Calu3 (cell line): ENCODE measurements around the gene VRK1. TPM values are rescaled to one million over a fixed set of nuclear protein-coding genes. Genes with fewer than 3 reads are reported as not detected.

Experiments
- BruUV-seq: library from RNA; stranded (reverse); fragments of 400-500 nt; replicated peaks from 2 replicates; lab custom pipeline; 2021; lab: Mats Ljungman, UMichigan
- CTCF ChIA-PET: fragments of 300-600 bp; sonication (Branson Sonifier 250); formaldehyde crosslinking; loops from one replicate; lab custom pipeline; 2022; ENCODE audit warnings: antibody characterized with exemption; lab: Charles Lee
- DNase-seq: peaks from one replicate; pipeline ENCODE4 v3.0.0; 2022
- H3K27ac Mint-ChIP-seq: one replicate; pipeline ENCODE4 v1.8.0; 2022; ENCODE audit warnings: mixed read lengths; ENCODE audit not compliant: unreplicated experiment
- H3K27me3 Mint-ChIP-seq: one replicate; pipeline ENCODE4 v1.8.0; 2022; ENCODE audit warnings: mixed read lengths; ENCODE audit not compliant: unreplicated experiment
- H3K36me3 Mint-ChIP-seq: one replicate; pipeline ENCODE4 v1.8.0; 2022; ENCODE audit warnings: mild to moderate bottlenecking, moderate library complexity, mixed read lengths; ENCODE audit not compliant: insufficient read depth, unreplicated experiment
- H3K4me1 Mint-ChIP-seq: one replicate; pipeline ENCODE4 v1.8.0; 2022; ENCODE audit warnings: mild to moderate bottlenecking, low read depth, mixed read lengths; ENCODE audit not compliant: unreplicated experiment
- H3K4me3 Mint-ChIP-seq: one replicate; pipeline ENCODE4 v1.8.0; 2022; ENCODE audit warnings: mild to moderate bottlenecking, low read depth, moderate library complexity, mixed read lengths; ENCODE audit not compliant: unreplicated experiment
- H3K9me3 Mint-ChIP-seq: one replicate; pipeline ENCODE4 v1.8.0; 2022; ENCODE audit warnings: low read depth, mixed read lengths; ENCODE audit not compliant: unreplicated experiment
- intact Hi-C: fragments of 100-400 bp; cut with micrococcal nuclease; formaldehyde crosslinking; loops from one replicate; pipeline ENCODE4 v1.10.0; 2022; ENCODE audit not compliant: unreplicated experiment
- total RNA-seq: library from RNA; stranded (reverse); gene quantifications from 2 replicates; pipeline ENCODE4 v1.2.3, GENCODE V29; 2022
- TF ChIP-seq, protein P1 (sequence below): fragments of 200-600 bp; IDR thresholded peaks from one replicate; pipeline ENCODE4 v1.8.0; 2022; ENCODE audit warnings: antibody characterized with exemption; ENCODE audit not compliant: unreplicated experiment

VRK1 gene
- total RNA-seq, 1 experiment from 2014 or later, result 51.3 TPM

DNA sequence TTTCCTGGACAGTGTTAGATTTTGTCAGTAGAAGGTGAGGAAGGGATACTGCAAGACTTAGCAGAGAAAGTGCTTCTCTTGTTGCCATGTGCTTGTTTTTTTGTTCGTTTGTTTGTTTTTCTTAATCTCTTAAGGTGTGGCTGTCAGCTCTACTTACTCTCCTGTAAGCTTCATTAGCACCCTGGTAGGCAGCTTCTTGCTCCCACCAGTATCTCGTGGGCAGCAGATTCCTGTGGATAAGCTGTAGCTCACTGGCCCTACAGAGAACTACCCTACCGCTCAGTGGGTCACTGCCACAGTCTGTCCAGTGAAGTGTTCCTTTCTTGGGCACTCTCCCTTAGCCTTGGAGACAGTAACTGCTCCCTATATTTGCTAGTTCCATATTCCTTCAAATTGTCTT is 30.1 kb downstream of the VRK1 start:
- Mint-ChIP-seq H3K9me3 (peaks cover 7% of the 10 kb centered on the region), H3K27me3 (no peaks in the 10 kb centered on the region), H3K27ac (no peak overlapping the region), H3K4me1 (peaks cover 13% of the 10 kb centered on the region), H3K36me3 (no peaks in the 10 kb centered on the region), H3K4me3 (no peak overlapping the region)
- intact Hi-C loops, result no loop called here
- TF ChIP-seq, protein P1, sequence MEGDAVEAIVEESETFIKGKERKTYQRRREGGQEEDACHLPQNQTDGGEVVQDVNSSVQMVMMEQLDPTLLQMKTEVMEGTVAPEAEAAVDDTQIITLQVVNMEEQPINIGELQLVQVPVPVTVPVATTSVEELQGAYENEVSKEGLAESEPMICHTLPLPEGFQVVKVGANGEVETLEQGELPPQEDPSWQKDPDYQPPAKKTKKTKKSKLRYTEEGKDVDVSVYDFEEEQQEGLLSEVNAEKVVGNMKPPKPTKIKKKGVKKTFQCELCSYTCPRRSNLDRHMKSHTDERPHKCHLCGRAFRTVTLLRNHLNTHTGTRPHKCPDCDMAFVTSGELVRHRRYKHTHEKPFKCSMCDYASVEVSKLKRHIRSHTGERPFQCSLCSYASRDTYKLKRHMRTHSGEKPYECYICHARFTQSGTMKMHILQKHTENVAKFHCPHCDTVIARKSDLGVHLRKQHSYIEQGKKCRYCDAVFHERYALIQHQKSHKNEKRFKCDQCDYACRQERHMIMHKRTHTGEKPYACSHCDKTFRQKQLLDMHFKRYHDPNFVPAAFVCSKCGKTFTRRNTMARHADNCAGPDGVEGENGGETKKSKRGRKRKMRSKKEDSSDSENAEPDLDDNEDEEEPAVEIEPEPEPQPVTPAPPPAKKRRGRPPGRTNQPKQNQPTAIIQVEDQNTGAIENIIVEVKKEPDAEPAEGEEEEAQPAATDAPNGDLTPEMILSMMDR, result no peak
- CTCF ChIA-PET, result no interaction called here
- DNase-seq, result no peak
- no TSS peak for BruUV-seq

DNA sequence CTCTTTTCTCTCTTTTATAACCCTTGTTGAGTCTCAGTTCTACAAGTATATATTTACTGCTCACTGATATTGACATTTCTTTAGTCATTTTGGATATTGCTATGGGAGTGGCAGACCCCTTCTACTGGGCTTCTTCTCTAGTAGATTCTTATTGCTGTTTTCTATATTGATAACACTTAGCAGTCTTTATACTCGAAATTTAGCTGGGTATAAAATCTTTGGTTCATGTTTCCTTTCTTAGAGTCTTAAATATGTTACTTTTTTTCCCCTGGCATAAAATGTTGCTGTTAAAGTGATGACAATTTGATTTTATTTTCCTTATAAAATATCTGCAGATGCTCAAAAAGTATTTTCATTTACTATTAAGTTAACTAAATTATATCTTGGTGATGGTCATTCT is 32.6 kb downstream of the VRK1 start:
- H3K4me3 Mint-ChIP-seq, result no peak overlapping the region
- H3K36me3 Mint-ChIP-seq, result no peaks in the 10 kb centered on the region
- peaks cover 4% of the 10 kb centered on the region for H3K4me1 Mint-ChIP-seq
- TF ChIP-seq, protein P1, result no peak
- no peak for DNase-seq
- peaks cover 2% of the 10 kb centered on the region for H3K9me3 Mint-ChIP-seq
- no peaks in the 10 kb centered on the region for H3K27me3 Mint-ChIP-seq
- H3K27ac Mint-ChIP-seq, result no peak overlapping the region
- no TSS peak for BruUV-seq
- intact Hi-C loops, result no loop called here
- CTCF ChIA-PET, result no interaction called here

DNA sequence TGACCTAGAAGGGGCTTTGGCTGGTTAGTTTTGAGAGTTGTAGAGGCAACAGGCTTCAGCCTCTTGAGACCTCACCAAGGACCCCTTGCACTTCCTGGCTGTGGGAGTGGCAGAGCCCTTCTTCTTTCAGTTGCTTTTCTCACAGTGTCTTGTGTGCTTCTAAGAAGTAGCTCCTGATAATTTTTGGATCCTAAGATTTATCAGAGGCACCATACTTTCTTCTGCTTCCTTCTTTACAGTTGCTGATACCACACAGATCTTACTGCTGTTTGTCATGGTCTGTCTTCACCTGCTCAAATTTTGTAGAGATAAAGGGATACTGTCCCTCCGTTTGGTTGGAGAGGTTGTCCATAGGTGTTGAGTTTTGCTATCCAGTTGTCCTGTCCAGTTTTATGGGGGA is 33.8 kb downstream of the VRK1 start:
- TF ChIP-seq, protein P1, result no peak
- CTCF ChIA-PET, result no interaction called here
- intact Hi-C loops, result no loop called here
- Mint-ChIP-seq H3K4me3 (no peak overlapping the region), H3K27me3 (no peaks in the 10 kb centered on the region), H3K27ac (no peak overlapping the region), H3K36me3 (no peaks in the 10 kb centered on the region), H3K4me1 (no peaks in the 10 kb centered on the region), H3K9me3 (peaks cover 2% of the 10 kb centered on the region)
- no peak for DNase-seq
- BruUV-seq, result no TSS peak

DNA sequence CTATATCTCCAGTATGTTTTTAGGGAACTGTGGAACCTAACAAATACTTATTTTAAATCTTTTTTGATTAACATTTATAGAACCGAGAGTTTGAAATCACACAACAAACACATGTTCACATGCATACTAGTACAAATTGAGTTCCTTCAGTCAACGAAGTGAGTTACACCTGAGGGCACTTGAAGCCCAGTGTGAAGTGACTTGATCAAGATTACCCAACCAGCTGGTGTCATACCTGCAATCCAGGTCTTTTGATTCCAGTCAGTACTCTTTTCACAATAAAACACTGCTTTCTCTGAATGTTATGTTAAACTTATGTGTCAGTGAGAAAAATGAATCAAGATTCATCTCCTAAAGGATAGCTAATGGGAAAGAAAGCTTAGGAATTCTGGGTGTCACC is 35.2 kb downstream of the VRK1 start:
- BruUV-seq, result no TSS peak
- H3K27ac Mint-ChIP-seq, result no peak overlapping the region
- H3K9me3 Mint-ChIP-seq, result peaks cover 2% of the 10 kb centered on the region
- no peaks in the 10 kb centered on the region for H3K27me3 Mint-ChIP-seq
- DNase-seq, result no peak
- H3K36me3 Mint-ChIP-seq, result no peaks in the 10 kb centered on the region
- intact Hi-C loops, result no loop called here
- H3K4me3 Mint-ChIP-seq, result no peak overlapping the region
- TF ChIP-seq, protein P1, result no peak
- CTCF ChIA-PET, result no interaction called here
- no peaks in the 10 kb centered on the region for H3K4me1 Mint-ChIP-seq
